Esophagus muscularis mucosa (tissue), 4 donors: ENCODE measurements around the gene USF3.

Source experiments
- EP300 ChIP-seq: sonication (generic); formaldehyde crosslinking; IDR thresholded peaks from one replicate; pipeline ENCODE4 v1.6.1; 2017; ENCODE audit warnings: antibody characterized with exemption
- POLR2A ChIP-seq: fragments of 450-650 bp; IDR thresholded peaks from one replicate; pipeline ENCODE4 v1.6.1; 2017; ENCODE audit warnings: antibody characterized with exemption, moderate library complexity, mild to moderate bottlenecking, low read depth
- POLR2AphosphoS5 ChIP-seq, 2 donors: sonication (generic); formaldehyde crosslinking; IDR thresholded peaks; one replicate each; pipeline ENCODE4 v1.6.1; 2017; ENCODE audit warnings: antibody characterized with exemption in 2 of 2
- TF ChIP-seq, protein P1 (sequence below), 3 experiments: fragments of 200-600 bp in 2 of 3; fragments of 450-650 bp in 1 of 3; sonication (generic) in 2 of 3; IDR thresholded peaks; one replicate each; pipeline ENCODE4 v1.5.1; 2017 to 2019; ENCODE audit warnings: antibody characterized with exemption in 3 of 3, mild to moderate bottlenecking in 2 of 3, moderate library complexity in 1 of 3

- TF ChIP-seq, protein P1, sequence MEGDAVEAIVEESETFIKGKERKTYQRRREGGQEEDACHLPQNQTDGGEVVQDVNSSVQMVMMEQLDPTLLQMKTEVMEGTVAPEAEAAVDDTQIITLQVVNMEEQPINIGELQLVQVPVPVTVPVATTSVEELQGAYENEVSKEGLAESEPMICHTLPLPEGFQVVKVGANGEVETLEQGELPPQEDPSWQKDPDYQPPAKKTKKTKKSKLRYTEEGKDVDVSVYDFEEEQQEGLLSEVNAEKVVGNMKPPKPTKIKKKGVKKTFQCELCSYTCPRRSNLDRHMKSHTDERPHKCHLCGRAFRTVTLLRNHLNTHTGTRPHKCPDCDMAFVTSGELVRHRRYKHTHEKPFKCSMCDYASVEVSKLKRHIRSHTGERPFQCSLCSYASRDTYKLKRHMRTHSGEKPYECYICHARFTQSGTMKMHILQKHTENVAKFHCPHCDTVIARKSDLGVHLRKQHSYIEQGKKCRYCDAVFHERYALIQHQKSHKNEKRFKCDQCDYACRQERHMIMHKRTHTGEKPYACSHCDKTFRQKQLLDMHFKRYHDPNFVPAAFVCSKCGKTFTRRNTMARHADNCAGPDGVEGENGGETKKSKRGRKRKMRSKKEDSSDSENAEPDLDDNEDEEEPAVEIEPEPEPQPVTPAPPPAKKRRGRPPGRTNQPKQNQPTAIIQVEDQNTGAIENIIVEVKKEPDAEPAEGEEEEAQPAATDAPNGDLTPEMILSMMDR (IDR thresholded peaks at IDR 0.05) = no peak
- TF ChIP-seq POLR2A (no peak), EP300 (no peak), POLR2AphosphoS5 (IDR thresholded peaks at IDR 0.05) (no peak)
Measured at GRCh38 chr3:113630956-113631542, 65.4 kb downstream of the USF3 start.
